Caco-2 (cell line): ENCODE results near the gene ABHD4. TPM values are rescaled to one million over a fixed set of nuclear protein-coding genes. Genes with fewer than 3 reads are reported as not detected.

Source experiments
- BruUV-seq: library from RNA; stranded (reverse); fragments of 400-500 nt; replicated peaks from 2 replicates; lab custom pipeline; 2021; lab: Mats Ljungman, UMichigan
- CTCF ChIA-PET: fragments of 300-600 bp; sonication (Branson Sonifier 250); formaldehyde crosslinking; loops from one replicate; lab custom pipeline; 2022; ENCODE audit warnings: antibody characterized with exemption; lab: Charles Lee
- POLR2A ChIA-PET: fragments of 300-600 bp; sonication (Branson Sonifier 250); formaldehyde crosslinking; loops from one replicate; lab custom pipeline; 2022; ENCODE audit warnings: antibody characterized with exemption; lab: Charles Lee
- DNase-seq, 2 experiments: peaks; one replicate each; pipeline versions ENCODE4 v3.0.0 to v3.0.0-alpha.2; 2020 to 2022
- H3K27me3 ChIP-seq: replicated peaks from 2 replicates; pipeline ENCODE4 v1.6.0; 2011; ENCODE audit warnings: low read length; ENCODE audit not compliant: control insufficient read depth, insufficient read depth
- H3K36me3 ChIP-seq: 2 replicates; pipeline ENCODE4 v1.5.1; 2011; ENCODE audit warnings: low read length; ENCODE audit not compliant: control insufficient read depth, insufficient read depth
- H3K4me1 ChIP-seq: fragments of 250-450 bp; sonication (Bioruptor Pico); 2 replicates; pipeline ENCODE4 v1.5.1; 2020; ENCODE audit warnings: mild to moderate bottlenecking
- H3K4me3 ChIP-seq: 2 replicates; pipeline ENCODE4 v1.5.1; 2011; ENCODE audit warnings: low read depth, mild to moderate bottlenecking, control low read depth, low read length
- H3K9me3 ChIP-seq: fragments of 250-450 bp; sonication (Bioruptor Pico); 2 replicates; pipeline ENCODE4 v1.5.1; 2020; ENCODE audit warnings: mild to moderate bottlenecking, moderate library complexity
- H3K27ac Mint-ChIP-seq: one replicate; pipeline ENCODE4 v1.8.0; 2022; ENCODE audit warnings: mixed read lengths; ENCODE audit not compliant: unreplicated experiment
- H3K27me3 Mint-ChIP-seq: one replicate; pipeline ENCODE4 v1.8.0; 2022; ENCODE audit warnings: mixed read lengths; ENCODE audit not compliant: insufficient read depth, unreplicated experiment
- H3K36me3 Mint-ChIP-seq: one replicate; pipeline ENCODE4 v1.8.0; 2022; ENCODE audit warnings: mild to moderate bottlenecking, mixed read lengths; ENCODE audit not compliant: insufficient read depth, unreplicated experiment
- H3K4me1 Mint-ChIP-seq: one replicate; pipeline ENCODE4 v1.8.0; 2022; ENCODE audit warnings: low read depth, mixed read lengths; ENCODE audit not compliant: unreplicated experiment
- H3K4me3 Mint-ChIP-seq: one replicate; pipeline ENCODE4 v1.8.0; 2022; ENCODE audit warnings: mild to moderate bottlenecking, moderate library complexity, mixed read lengths; ENCODE audit not compliant: unreplicated experiment
- H3K9me3 Mint-ChIP-seq: one replicate; pipeline ENCODE4 v1.8.0; 2022; ENCODE audit warnings: mixed read lengths; ENCODE audit not compliant: unreplicated experiment
- CTCF ChIP-seq, 2 experiments: fragments of 200-600 bp in 1 of 2; IDR thresholded peaks; 1 replicate in 1 of 2; 2 replicates in 1 of 2; pipeline versions ENCODE4 v1.5.1 to v1.8.0; 2011 to 2022; ENCODE audit warnings: antibody characterized with exemption in 1 of 2, control low read depth in 1 of 2, inconsistent platforms in 1 of 2, low read depth in 1 of 2, low read length in 1 of 2, mild to moderate bottlenecking in 1 of 2, moderate library complexity in 1 of 2; ENCODE audit not compliant: insufficient read depth in 1 of 2, severe bottlenecking in 1 of 2, unreplicated experiment in 1 of 2
- intact Hi-C: fragments of 100-400 bp; cut with micrococcal nuclease; formaldehyde crosslinking; loops from one replicate; pipeline ENCODE4 v1.10.0; 2022; ENCODE audit not compliant: unreplicated experiment
- total RNA-seq: library from RNA; stranded (reverse); gene quantifications from 2 replicates; pipeline ENCODE4 v1.2.3, GENCODE V29; 2022

Gene ABHD4
- total RNA-seq, 1 experiment from 2014 or later, result 73.5 TPM

DNA sequence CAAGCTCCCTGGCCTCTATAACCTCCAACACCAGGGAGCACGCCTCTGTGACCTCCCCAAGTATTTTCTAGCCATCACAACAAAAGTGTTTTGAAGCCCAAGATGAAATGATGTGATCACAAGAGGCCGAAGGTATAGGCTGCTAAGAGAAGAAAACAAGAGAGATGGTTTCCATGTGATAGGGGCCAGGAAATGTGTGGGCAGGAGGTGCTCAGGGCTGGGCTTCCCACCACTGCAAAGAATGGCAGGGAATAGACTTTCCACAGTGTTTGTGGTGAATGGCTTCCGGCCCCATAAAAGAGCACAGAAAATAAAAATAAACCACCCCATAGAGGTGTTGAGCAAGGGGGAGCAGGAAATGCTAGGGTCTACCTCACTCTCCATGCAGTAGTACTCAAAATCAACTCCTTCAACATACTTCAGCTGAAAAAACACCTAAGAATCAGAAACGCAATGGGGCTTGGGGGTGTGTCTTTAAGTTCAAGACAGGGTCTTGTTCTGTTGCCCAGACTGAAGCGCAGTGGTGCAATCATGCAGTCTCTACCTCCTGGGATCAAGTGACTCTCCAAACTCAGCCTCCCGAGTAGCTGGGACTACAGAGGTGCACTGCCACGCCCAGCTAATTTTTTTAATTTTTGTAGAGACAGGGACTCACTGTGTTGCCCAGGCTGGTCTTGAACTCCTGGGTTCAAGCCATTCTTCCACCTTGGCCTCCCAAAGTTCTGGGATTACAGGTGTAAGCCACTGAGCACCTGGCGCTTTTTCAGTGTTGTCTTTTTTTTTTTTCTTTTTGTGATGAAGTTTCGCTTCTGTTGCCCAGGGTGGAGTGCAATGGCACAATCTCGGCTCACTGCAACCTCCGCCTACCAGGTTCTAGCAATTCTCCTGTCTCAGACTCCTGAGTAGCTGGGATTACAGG lies 36.2 kb upstream of the ABHD4 start:
- peaks cover 51% of the 10 kb centered on the region for H3K4me1 Mint-ChIP-seq
- no peak overlapping the region for H3K4me3 ChIP-seq
- ChIA-PET POLR2A (interaction anchor here (0.7 to 1.6 kb wide), 4 partner anchors 8 to 600 kb away, joined by 3 to 5 read pairs (median 4); no protein-coding TSS in a partner anchor), CTCF (interaction anchor here (0.5 to 3.5 kb wide), 10 partner anchors 8 to 412 kb away, joined by 3 to 62 read pairs (median 3); partner anchors contain the start of gene DAD1)
- no peaks in the 10 kb centered on the region for H3K27me3 Mint-ChIP-seq
- peaks cover 62% of the 10 kb centered on the region for H3K36me3 Mint-ChIP-seq
- DNase-seq, result peak; percentile 70 to 73
- BruUV-seq, result TSS peak; percentile 36
- intact Hi-C loops, result loop anchor here (1.0 to 5.0 kb wide), 4 partner anchors 8 to 415 kb away; partner anchors contain the start of gene LRP10
- H3K9me3 ChIP-seq, result no peaks in the 10 kb centered on the region
- H3K27me3 ChIP-seq, result no peaks in the 10 kb centered on the region
- no peaks in the 10 kb centered on the region for H3K9me3 Mint-ChIP-seq
- no peak for TF ChIP-seq CTCF (IDR thresholded peaks at IDR 0.05; ENCODE audit: insufficient read depth in 1 of 2, low read depth in 1 of 2, low read length in 1 of 2, severe bottlenecking in 1 of 2, unreplicated experiment in 1 of 2)
- peak overlapping the region; percentile 95 for H3K27ac Mint-ChIP-seq
- peak overlapping the region; percentile 65 for H3K4me3 Mint-ChIP-seq
- no peaks in the 10 kb centered on the region for H3K36me3 ChIP-seq
- peaks cover 92% of the 10 kb centered on the region for H3K4me1 ChIP-seq

DNA sequence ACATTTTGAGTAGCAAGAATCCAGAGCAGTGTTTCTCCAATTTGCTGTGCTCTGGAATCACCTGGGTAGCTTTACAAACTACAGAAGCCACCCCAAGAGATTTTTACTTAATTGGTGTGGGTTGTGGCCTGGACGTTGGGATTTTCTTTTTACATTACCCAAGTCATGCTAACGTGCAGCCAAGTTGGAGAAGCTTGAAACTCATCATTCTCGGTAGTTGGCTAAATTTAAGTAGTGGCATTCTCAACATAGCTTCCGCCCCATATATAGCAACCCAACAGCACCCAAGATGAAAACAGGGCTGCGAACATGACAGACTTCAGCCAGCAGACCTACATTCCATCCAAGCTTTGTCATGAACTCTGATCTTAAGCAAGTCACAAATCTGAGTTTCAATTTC lies 34.1 kb upstream of the ABHD4 start:
- Histone ChIP-seq H3K27me3 (no peaks in the 10 kb centered on the region), H3K4me3 (no peak overlapping the region), H3K36me3 (no peaks in the 10 kb centered on the region; the same call in 1 of the 2 replicates), H3K9me3 (no peaks in the 10 kb centered on the region), H3K4me1 (peaks cover 80% of the 10 kb centered on the region)
- H3K27me3 Mint-ChIP-seq, result no peaks in the 10 kb centered on the region
- peaks cover 50% of the 10 kb centered on the region for H3K4me1 Mint-ChIP-seq
- intact Hi-C loops, result loop anchor here (5.0 kb wide), 2 partner anchors 308 to 413 kb away; partner anchors contain the start of gene LRP10
- no TSS peak for BruUV-seq
- no peak for DNase-seq
- H3K27ac Mint-ChIP-seq, result peak overlapping the region; percentile 72
- no peak overlapping the region for H3K4me3 Mint-ChIP-seq
- POLR2A ChIA-PET, result no interaction called here
- CTCF ChIA-PET, result interaction anchor here (0.7 kb wide), 1 partner anchor 89 kb away, joined by 3 read pairs; no protein-coding TSS in a partner anchor
- TF ChIP-seq CTCF (IDR thresholded peaks at IDR 0.05; ENCODE audit: insufficient read depth in 1 of 2, low read depth in 1 of 2, low read length in 1 of 2, severe bottlenecking in 1 of 2, unreplicated experiment in 1 of 2), result no peak
- peaks cover 73% of the 10 kb centered on the region for H3K36me3 Mint-ChIP-seq
- H3K9me3 Mint-ChIP-seq, result no peaks in the 10 kb centered on the region

- Mint-ChIP-seq H3K36me3 (peaks cover 78% of the 10 kb centered on the region), H3K4me3 (no peak overlapping the region), H3K9me3 (no peaks in the 10 kb centered on the region), H3K4me1 (peaks cover 50% of the 10 kb centered on the region), H3K27me3 (no peaks in the 10 kb centered on the region), H3K27ac (peak overlapping the region; percentile 72)
- no TSS peak for BruUV-seq
- no peak overlapping the region for H3K4me3 ChIP-seq
- POLR2A ChIA-PET, result no interaction called here
- intact Hi-C loops, result loop anchor here (5.0 kb wide), 2 partner anchors 308 to 413 kb away; partner anchors contain the start of gene LRP10
- DNase-seq, result no peak
- no peak for TF ChIP-seq CTCF (IDR thresholded peaks at IDR 0.05; ENCODE audit: insufficient read depth in 1 of 2, low read depth in 1 of 2, low read length in 1 of 2, severe bottlenecking in 1 of 2, unreplicated experiment in 1 of 2)
- no peaks in the 10 kb centered on the region for H3K27me3 ChIP-seq
- no peaks in the 10 kb centered on the region for H3K9me3 ChIP-seq
- no peaks in the 10 kb centered on the region; the same call in 1 of the 2 replicates for H3K36me3 ChIP-seq
- peaks cover 80% of the 10 kb centered on the region for H3K4me1 ChIP-seq
- CTCF ChIA-PET, result no interaction called here
Observed at GRCh38 chr14:22564463-22564862, 33.6 kb upstream of the ABHD4 start.
